GM10266 (cell line): Measurements from ENCODE around the gene CLEC17A.

ENCODE experiments used
- DNase-seq: peaks from one replicate; pipeline ENCODE4 v3.0.0; 2012; ENCODE audit errors: extremely low spot score
- TF ChIP-seq, protein P1 (sequence below): IDR thresholded peaks from 2 replicates; pipeline ENCODE4 v1.5.1; 2012; ENCODE audit warnings: mild to moderate bottlenecking, low read depth; ENCODE audit not compliant: control insufficient read depth, insufficient read depth; ENCODE audit errors: missing control alignments

CLEC17A gene

GRCh38 chr19:14554382-14554812 lies 28.5 kb upstream of the CLEC17A start:
- TF ChIP-seq, protein P1, sequence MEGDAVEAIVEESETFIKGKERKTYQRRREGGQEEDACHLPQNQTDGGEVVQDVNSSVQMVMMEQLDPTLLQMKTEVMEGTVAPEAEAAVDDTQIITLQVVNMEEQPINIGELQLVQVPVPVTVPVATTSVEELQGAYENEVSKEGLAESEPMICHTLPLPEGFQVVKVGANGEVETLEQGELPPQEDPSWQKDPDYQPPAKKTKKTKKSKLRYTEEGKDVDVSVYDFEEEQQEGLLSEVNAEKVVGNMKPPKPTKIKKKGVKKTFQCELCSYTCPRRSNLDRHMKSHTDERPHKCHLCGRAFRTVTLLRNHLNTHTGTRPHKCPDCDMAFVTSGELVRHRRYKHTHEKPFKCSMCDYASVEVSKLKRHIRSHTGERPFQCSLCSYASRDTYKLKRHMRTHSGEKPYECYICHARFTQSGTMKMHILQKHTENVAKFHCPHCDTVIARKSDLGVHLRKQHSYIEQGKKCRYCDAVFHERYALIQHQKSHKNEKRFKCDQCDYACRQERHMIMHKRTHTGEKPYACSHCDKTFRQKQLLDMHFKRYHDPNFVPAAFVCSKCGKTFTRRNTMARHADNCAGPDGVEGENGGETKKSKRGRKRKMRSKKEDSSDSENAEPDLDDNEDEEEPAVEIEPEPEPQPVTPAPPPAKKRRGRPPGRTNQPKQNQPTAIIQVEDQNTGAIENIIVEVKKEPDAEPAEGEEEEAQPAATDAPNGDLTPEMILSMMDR = no peak

GRCh38 chr19:14555918-14556661 lies 26.8 kb upstream of the CLEC17A start:
- no peak for DNase-seq

More at GRCh38 chr19:14554382-14554812, 28.5 kb upstream of the CLEC17A start:
- DNase-seq = no peak

GRCh38 chr19:14556662-14557188 lies 26.2 kb upstream of the CLEC17A start:
- peak; percentile 91 for DNase-seq
- TF ChIP-seq, protein P1 = peak; percentile 98

More at GRCh38 chr19:14555918-14556661, 26.8 kb upstream of the CLEC17A start:
- TF ChIP-seq, protein P1 = no peak

DNA sequence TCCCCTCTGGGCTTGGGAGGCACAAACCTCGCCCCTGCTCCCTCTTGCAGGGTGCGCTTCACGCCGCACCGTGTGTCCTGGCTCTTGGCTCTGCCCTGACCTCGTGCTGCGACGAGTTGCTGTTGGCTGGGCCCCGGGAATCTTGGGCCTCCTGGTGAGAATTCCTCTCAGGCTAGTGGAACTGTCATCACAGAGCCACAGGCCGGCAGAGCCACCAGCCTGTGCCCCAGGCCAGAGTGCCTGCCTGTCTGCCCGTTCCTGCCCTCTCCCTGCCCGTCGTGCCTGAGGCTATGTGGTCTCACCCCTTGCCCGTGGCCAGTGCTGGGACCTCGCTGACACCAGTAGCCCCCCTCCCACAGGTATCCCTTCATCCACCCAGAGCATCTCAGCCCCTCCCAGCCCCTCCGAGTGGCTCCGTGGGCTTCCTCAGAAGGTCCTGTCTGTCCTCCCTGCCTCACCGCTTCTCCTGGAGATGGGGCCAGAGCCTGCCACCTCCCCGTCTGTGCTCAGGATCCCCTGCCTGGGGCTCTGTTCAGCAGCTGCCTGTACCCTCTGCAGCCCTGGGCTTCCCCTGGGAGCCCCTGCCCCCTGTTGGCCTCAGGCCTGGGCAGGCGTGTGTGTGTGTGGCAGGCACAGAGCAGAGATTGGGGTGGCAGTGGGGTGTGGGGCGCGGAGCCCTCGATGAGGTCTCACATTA lies 24.4 kb upstream of the CLEC17A start:
- TF ChIP-seq, protein P1 = no peak
- DNase-seq = no peak

DNA sequence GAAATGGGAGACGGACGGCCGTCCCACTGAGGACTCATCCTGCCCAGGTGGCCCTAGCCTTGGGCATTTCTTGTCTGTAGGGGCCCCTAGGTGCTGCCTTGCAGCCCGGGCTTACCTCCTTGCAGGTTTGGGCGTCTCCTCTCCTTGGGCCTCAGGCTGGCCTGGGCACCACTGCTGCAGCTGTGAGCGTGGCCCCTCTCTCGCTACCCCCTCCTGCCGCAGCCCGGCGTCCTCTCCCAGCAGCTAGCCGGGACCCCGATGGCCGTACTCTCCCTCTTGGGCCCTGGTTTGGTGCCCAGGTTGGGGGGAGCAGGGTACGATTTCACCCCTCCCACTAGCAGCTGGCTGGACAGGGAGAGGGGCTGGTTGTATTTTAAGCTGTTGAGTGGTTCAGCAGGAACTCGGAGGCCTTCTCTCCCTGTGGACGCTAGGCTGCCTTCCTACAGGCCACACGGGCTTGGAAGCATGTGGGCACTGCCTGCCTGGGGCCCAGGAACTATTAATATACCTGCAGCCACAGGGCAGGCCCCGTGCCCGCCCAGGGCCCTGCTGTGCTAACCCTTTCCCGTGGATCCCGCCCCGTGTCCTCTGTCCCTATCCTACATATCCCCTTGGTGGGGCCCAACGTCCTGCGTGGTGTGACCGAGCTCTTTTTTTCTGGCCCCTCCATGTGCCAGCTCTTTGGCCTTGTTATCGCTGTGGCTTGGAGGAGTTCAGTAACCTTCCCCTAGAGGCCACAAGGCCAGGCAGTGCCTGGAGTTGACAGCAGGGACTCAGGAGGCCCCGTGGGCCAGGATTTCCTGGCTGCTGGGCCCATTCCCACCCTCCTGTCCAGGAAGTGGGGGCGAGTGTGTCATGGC lies 22.7 kb upstream of the CLEC17A start:
- TF ChIP-seq, protein P1 = no peak
- no peak for DNase-seq

- no peak for DNase-seq
- TF ChIP-seq, protein P1 = no peak
Observed at GRCh38 chr19:14560776-14561108, 22.1 kb upstream of the CLEC17A start.
